AG09309 (cell line): ENCODE results near the gene PRPF6.

Experiments used
- DNase-seq: peaks from one replicate; pipeline ENCODE4 v3.0.0-alpha.2; 2010; ENCODE audit warnings: low read depth
- H3K4me3 ChIP-seq: 2 replicates; pipeline ENCODE4 v1.5.1; 2011; ENCODE audit warnings: mild to moderate bottlenecking, low read depth, low read length, moderate library complexity; ENCODE audit not compliant: control insufficient read depth
- CTCF ChIP-seq: IDR thresholded peaks from 2 replicates; pipeline ENCODE4 v1.5.1; 2011; ENCODE audit warnings: mild to moderate bottlenecking, low read depth, low read length, inconsistent platforms; ENCODE audit not compliant: insufficient read depth, control insufficient read depth; ENCODE audit errors: missing control alignments

PRPF6 gene

DNA sequence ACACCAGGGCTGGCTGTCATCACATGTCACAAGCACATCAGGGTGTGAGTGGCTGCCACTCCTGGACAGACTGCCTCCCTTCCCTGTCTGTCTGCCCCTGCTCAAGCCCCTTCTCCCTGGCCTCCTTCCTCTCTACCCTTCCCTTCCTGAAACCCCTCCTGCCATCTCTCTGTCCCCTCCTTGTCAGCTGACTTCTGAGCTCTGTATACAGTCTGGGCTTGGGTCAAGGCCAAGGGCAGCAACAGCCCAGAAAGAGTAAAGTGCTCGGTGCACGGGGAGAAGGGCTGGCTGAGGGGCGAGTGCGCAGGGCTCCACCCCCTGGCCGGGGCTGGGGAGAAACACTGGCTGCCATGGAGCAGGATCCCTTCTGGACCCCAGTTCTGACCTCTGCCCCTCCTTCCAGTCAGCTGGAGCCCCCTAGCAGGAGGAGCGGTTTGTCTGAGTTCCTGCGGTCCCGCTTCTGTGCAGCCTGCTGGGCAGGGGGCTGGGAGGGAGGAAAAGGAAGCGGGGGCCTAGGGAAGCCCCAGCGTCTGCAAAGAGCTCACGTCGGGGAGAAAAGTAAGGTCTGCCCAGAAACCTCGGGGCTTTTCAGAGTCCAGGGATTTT, 101.3 kb downstream of the PRPF6 start:
- no peak overlapping the region for H3K4me3 ChIP-seq
- no peak for TF ChIP-seq CTCF
- no peak for DNase-seq
